HG03442 (cell line): ENCODE measurements around the gene TEX52.
A peak's percentile ranks its signal among the peaks of the same experiment; 100 is the strongest.

Source experiments
- ATAC-seq: cut with Tn5 transposase; IDR thresholded peaks from one replicate; pipeline ENCODE4 v1.9.1; 2021; ENCODE audit warnings: mild to moderate bottlenecking, moderate library complexity; ENCODE audit not compliant: unreplicated experiment

The TEX52 gene

GRCh38 chr12:2857021-2857431 is at the start of gene TEX52:
TEX52 (minus strand) TSS chr12:2857039; CDS start chr12:2857026, 13 bp downstream.
- ATAC-seq: no peak

DNA sequence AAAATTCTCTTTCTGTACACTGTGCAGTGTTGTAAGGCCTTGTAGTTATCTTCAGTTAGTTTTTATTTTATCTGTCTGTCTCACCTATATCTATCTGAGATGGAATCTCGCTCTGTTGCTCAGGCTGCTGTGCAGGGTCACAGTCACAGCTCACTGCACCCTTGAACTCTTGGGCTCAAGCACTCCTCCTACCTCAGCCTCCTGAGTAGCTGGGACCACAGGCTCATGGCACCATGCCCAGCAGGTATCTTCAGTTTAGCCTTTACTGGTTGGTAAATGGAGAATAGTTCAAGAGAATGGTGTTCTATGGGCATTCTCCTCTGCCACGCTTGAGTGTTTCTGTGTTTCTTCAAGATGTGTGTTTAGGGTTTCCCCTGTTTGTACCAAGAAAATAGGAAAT is 47.4 kb upstream of the TEX52 start:
- no peak for ATAC-seq

- no peak for ATAC-seq
Measured at GRCh38 chr12:2902272-2902880, 45.5 kb upstream of the TEX52 start.

- no peak for ATAC-seq
Measured at GRCh38 chr12:2900642-2901041, 43.8 kb upstream of the TEX52 start.

- ATAC-seq: no peak
Measured at GRCh38 chr12:2897418-2897817, 40.6 kb upstream of the TEX52 start.

GRCh38 chr12:2895511-2895910 is 38.7 kb upstream of the TEX52 start:
- no peak for ATAC-seq

DNA sequence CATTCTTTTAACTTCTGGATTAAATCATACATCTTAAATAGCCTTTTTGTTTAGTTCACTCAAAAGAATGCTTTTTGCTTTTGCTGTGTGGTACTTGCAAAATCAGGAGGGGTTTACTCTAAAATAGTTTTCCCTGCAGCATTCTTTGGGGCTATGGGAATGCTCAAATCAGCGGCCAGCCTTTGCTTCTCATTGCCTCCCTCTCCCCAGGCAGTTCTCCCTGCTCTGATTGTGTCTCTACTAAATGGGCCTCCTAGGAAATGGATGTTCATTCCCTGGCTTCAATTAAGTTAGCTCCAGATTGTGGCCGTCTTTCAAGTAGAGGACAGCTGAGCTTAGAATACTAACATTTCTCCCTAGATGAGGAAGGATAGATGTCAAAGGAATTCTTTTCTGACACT is 38.2 kb upstream of the TEX52 start:
- no peak for ATAC-seq

GRCh38 chr12:2893007-2893406 is 36.2 kb upstream of the TEX52 start:
- no peak for ATAC-seq

DNA sequence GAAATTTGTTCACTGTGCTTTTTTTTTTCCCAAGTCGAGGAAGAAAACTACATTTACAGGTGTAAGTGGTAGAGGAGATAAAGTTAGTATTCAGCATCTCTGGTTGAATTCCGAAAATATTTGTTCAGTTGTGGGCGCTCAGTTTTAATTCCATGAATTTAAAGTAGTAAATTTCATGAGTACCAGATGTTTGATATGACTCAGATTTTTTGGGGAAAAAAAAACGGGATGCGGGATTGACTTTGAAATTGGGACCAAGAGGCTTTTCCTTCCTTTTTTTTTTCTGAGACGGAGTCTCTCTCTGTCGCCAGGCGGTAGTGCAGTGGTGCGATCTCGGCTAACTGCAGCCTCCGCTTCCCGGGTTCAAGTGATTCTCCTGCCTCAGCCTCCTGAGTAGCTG is 35.4 kb upstream of the TEX52 start:
- no peak for ATAC-seq

GRCh38 chr12:2891240-2892053 is 34.6 kb upstream of the TEX52 start:
- ATAC-seq: peak; percentile 17

DNA sequence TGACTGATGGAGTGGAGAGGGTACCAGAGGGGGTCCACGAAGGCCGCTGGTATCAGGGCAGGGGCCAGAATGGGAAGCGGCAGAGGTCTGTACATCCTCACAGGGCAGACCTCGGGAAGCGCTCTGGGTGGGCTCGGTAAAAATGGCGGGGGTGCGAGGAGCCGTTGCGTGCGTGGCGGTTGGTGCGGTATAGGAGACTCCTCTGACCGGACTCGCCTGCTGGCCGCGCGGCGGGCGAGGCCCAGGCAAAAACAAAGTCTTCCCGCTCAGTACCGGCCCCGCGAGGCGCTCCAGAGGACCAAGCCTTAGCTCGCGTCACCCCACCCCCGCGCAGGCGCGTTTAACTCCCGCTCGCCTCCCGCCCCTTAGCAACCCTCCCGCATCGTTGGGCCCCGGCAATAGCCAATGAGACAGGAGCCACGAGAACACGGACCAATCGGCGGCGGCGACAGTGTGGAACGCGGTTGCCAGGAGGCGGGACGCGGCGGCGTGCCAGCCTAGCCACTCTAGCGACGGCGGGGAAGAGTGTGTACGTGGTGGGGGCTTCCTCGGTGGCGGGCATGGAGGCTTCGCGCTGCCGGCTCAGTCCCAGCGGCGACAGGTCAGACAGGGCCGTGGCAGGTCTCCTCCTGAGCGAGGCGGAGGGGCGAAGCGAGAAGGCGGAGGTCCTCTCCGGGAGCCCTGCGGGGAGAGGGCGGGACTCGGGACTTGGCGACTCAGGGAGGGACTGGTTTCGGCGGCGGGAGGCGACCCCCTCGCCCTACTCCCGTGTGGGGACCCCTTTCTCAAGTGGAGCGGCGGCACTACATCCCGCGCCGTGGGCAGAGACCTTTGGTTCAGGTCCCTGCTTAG is 33.8 kb upstream of the TEX52 start, which contains the start of gene TULP3:
Gene TULP3, plus strand, starts transcription at position 504 of the 852 bp plus-strand sequence. Its CDS starts 57 bp downstream, at position 561.
- peak; percentile 94 for ATAC-seq

DNA sequence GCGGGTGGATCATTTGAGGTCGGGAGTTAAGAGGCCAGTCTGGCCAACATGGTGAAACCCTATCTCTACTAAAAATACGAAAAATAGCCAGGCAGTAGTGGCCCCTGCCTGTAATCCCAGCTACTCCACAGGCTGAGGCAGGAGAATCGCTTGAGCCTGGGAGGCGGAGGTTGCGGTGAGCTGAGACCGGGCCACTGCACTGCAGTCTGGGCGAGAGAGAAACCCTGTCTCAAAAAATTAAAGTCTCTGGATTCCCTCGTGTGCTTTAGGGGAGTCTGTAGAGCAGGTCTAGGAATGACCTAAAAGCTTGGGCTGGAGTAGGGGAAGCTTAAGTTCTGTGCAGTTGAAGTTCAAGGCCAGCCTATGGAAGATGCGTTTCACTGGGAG is 33.2 kb upstream of the TEX52 start:
- no peak for ATAC-seq

GRCh38 chr12:2886768-2887450 is 30.1 kb upstream of the TEX52 start:
- no peak for ATAC-seq

DNA sequence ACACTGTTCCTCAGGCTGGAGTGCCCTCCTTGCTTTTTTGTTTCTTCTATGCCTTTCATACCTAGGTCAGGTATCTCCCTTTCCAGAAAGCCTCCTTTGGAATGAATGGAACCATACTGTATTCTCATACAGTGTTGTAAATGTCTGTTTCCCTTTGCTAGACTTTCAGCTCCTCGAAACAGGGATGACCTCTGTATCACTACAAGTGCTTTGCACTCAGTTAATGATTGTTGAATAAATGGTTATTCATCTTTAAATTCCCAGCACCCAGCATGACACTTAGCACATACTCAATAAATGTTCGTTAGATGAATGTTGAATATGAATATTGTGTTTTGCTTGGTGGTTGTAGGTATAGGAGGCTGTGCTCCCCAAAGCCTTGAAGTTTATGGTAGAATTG is 28.0 kb upstream of the TEX52 start:
- no peak for ATAC-seq

GRCh38 chr12:2879853-2880252 is 23.0 kb upstream of the TEX52 start:
- no peak for ATAC-seq

- ATAC-seq: no peak
Measured at GRCh38 chr12:2877953-2878732, 21.3 kb upstream of the TEX52 start.

DNA sequence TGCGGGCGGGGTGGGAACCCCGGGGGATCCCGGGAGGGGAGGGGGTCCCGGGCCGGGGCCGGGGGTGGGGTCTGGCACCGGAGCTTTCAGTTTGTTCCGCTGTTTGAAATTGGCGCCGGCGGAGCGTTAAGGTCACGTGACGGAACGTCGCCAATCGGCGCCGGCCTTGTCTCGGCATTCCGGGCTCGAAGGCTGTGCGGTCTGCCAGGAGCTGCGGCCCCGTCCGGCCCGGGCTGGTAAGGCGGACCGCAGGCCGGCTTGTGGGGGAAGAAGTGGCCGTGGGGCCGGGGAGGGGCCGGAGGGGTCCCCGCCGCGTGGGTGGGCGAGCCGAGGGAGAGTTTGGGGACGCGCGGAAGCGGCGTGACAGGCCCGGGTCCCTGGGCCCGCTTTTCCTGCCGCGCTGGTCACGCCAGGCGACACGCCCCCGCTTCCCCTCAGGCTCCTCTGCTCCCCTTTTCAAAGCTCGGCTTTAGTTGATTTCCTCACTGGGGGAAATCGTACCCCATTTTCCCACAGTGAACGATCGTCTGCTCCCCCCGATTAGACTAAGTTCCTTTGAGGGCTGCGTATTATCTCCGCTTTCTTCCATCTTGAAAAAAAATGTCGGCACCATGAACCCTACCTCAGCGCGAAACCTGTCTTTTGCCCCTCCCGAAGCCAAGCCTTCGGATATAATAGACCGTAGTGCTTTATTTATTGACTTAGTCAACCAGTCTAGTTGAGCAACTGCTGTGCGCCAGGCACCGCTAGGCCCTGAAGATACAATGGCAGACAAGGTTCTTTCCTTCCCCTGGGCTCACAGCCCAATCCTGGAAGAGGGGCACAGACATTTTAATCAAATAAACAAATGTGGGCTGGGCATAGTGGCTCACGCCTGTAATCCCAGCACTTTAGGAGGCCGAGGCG is 20.5 kb upstream of the TEX52 start, which contains the start of the genes FOXM1 and RHNO1:
Gene FOXM1, minus strand, starts transcription at position 128 of the 906 bp plus-strand sequence. CDS start 2,696 bp downstream, outside the sequence.
Gene RHNO1, plus strand, starts transcription at position 177 of the 906 bp plus-strand sequence. CDS start 8,144 bp downstream, outside the sequence.
- ATAC-seq: peak; percentile 76

DNA sequence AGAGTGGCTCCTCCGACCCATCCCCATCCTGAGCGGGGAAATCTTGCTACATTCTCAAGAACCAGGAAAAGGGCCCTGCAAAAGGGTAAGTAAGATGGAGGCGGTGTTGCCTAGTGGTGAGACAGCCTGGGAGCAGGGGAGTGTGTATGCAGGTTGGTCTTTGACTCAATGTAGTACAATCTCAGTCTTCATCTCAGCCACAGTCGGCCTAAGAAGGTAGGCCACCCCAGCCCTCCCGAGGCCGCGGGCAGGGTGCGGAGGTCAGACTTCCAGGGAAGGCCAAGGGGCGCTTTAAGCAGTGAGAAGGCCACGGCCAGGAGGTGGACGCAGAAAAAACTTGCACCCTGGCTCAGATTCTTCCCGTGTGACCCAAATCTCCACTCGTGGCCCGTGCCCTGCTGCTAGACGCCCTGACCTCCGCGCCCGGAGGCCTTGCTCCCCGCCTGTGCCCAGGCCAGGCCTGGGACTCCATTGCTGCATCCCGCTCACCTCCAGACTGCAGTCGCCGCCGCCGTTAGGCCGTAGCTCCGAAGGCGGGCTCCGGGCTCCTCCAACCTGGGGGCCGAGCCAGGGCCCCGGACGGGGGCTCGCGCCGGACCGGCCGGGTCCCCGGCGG is 19.7 kb upstream of the TEX52 start:
- peak; percentile 26 for ATAC-seq
